Left ventricle myocardium inferior (tissue), 1 donor: ENCODE data around the gene RARS2. TPM values are rescaled to one million over a fixed set of nuclear protein-coding genes. Genes with fewer than 3 reads are reported as not detected.
"Not testable (repeated sequence)": the region's sequence is repeated elsewhere in the genome, so short reads cannot be mapped to it uniquely, and the experiment has no call there.

Experiments
- DNase-seq: peaks from one replicate; pipeline ENCODE4 v3.0.0-alpha.2; 2020
- H3K27ac ChIP-seq: fragments of 200-600 bp; replicated peaks from 2 replicates; pipeline ENCODE4 v1.8.0; 2021
- H3K27me3 ChIP-seq: fragments of 200-600 bp; 2 replicates; pipeline ENCODE4 v1.8.0; 2021; ENCODE audit warnings: low read depth
- H3K36me3 ChIP-seq: fragments of 200-600 bp; 2 replicates; pipeline ENCODE4 v1.8.0; 2021
- H3K4me1 ChIP-seq: fragments of 200-600 bp; 2 replicates; pipeline ENCODE4 v1.8.0; 2021
- H3K4me3 ChIP-seq: fragments of 200-600 bp; 2 replicates; pipeline ENCODE4 v1.8.0; 2021; ENCODE audit warnings: mild to moderate bottlenecking, moderate library complexity
- H3K9me3 ChIP-seq: fragments of 200-600 bp; replicated peaks from 2 replicates; pipeline ENCODE4 v1.8.0; 2021
- intact Hi-C: fragments of 100-400 bp; cut with micrococcal nuclease; formaldehyde crosslinking; loops from one replicate; pipeline ENCODE4 v1.11.0; 2022
- total RNA-seq: library from RNA; stranded (reverse); fragmentation: NEBNext Ultra II Directional; extraction: Animal tissue kit (Norgen Biotek cat#: 25700); gene quantifications from one replicate; pipeline ENCODE4 v1.2.1, GENCODE V29; 2021
- TF ChIP-seq, protein P1 (sequence below): fragments of 200-600 bp; IDR thresholded peaks from 2 replicates; pipeline ENCODE4 v1.8.0; 2021; ENCODE audit warnings: antibody characterized with exemption, mild to moderate bottlenecking, borderline replicate concordance
- donor health status: DM: no; HTN: yes; CAD: no; lungs with severe emphysema.

RARS2 gene
- total RNA-seq, 1 donor from 2014 or later, result 19.5 TPM

DNA sequence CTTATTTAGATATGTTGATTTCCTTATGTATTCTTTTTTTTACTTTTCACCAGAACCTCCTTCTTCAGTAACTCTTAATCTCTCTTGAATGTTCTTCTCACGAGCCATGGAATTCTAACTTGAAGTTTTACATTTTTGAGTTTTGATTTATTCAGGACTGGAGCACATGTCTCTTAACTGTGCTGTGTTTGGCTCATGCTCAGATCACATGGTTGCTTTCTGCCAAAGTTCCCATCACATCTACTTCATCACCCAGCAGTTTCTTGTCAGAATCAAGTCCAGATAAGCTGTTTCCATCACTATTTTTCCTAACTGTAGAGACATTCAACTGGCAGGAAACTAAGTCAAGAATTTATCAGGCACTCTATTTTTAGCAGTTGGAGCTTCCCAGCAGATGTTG is 85.3 kb downstream of the RARS2 start:
- Histone ChIP-seq H3K4me1 (peaks cover 11% of the 10 kb centered on the region), H3K9me3 (no peaks in the 10 kb centered on the region), H3K36me3 (peaks cover 57% of the 10 kb centered on the region), H3K4me3 (no peak overlapping the region), H3K27me3 (no peaks in the 10 kb centered on the region), H3K27ac (no peak overlapping the region)
- DNase-seq, result no peak
- intact Hi-C loops, result no loop called here
- TF ChIP-seq, protein P1, sequence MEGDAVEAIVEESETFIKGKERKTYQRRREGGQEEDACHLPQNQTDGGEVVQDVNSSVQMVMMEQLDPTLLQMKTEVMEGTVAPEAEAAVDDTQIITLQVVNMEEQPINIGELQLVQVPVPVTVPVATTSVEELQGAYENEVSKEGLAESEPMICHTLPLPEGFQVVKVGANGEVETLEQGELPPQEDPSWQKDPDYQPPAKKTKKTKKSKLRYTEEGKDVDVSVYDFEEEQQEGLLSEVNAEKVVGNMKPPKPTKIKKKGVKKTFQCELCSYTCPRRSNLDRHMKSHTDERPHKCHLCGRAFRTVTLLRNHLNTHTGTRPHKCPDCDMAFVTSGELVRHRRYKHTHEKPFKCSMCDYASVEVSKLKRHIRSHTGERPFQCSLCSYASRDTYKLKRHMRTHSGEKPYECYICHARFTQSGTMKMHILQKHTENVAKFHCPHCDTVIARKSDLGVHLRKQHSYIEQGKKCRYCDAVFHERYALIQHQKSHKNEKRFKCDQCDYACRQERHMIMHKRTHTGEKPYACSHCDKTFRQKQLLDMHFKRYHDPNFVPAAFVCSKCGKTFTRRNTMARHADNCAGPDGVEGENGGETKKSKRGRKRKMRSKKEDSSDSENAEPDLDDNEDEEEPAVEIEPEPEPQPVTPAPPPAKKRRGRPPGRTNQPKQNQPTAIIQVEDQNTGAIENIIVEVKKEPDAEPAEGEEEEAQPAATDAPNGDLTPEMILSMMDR, result no peak

DNA sequence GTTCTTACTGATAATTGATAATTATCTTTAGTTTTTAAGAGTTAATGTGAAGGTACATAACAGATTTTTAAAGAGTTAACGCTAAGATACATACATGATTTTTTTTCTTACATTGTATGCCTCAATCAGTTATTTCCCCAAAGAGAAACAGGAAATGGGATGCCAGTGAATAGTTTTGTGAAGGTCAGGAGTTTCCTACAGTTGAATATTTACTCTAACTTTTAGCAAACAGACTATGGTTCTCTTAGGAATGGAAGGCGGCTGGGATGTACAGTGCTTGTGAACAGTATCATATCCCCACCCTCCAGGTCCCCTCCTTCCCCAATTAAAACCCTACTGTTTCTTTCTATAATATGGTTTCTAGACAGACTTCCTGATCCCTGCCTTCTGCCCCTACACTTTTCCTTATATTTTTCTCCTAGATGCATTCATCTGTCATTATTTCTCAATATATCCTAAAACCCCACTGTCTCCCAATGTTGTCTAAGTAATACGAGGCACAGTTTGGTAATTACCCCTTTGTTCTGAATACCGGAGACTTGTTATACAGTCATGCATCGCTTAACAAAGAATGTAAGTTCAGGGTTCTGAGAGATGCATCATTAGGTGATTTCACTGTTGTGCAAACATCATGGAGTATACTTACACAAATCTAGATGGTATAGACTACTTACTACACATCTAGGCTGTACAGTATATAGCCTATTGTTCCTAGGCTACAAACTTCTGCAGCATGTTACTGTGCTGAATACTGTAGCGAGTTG is 87.8 kb downstream of the RARS2 start:
- H3K27me3 ChIP-seq, result no peaks in the 10 kb centered on the region
- H3K36me3 ChIP-seq, result peaks cover 45% of the 10 kb centered on the region
- DNase-seq, result no peak
- TF ChIP-seq, protein P1, result no peak
- intact Hi-C loops, result no loop called here
- no peak overlapping the region for H3K27ac ChIP-seq
- H3K4me1 ChIP-seq, result peaks cover 11% of the 10 kb centered on the region
- H3K9me3 ChIP-seq, result no peaks in the 10 kb centered on the region
- no peak overlapping the region for H3K4me3 ChIP-seq

DNA sequence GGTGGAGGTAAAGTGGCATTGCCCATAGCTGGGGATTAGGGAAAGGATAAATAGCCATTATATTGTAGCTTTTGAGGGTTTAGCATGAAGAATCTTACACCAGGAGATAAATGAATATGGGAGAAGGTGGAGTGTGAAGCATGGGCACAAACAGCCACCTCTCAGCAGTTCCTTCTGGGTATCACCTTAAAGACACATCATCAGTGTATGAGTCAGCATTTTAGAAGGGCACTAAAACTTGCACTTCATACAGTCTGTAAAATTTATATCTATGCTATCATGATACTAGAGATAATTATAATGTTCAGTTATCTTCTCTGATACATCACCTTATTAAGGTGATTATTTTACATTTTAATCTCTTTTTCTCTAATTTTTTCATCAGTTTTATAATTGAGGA is 91.7 kb downstream of the RARS2 start:
- H3K27ac ChIP-seq, result no peak overlapping the region
- no peaks in the 10 kb centered on the region for H3K27me3 ChIP-seq
- no peak for DNase-seq
- TF ChIP-seq, protein P1, result no peak
- H3K9me3 ChIP-seq, result no peaks in the 10 kb centered on the region
- intact Hi-C loops, result no loop called here
- H3K4me3 ChIP-seq, result no peak overlapping the region
- H3K4me1 ChIP-seq, result no peaks in the 10 kb centered on the region
- peaks cover 27% of the 10 kb centered on the region for H3K36me3 ChIP-seq

GRCh38 chr6:87494761-87495422 is 94.9 kb downstream of the RARS2 start:
- TF ChIP-seq, protein P1, result no peak
- Histone ChIP-seq H3K36me3 (peaks cover 15% of the 10 kb centered on the region), H3K27ac (no peak overlapping the region), H3K9me3 (no peaks in the 10 kb centered on the region), H3K27me3 (no peaks in the 10 kb centered on the region), H3K4me1 (no peaks in the 10 kb centered on the region), H3K4me3 (no peak overlapping the region)
- no peak for DNase-seq
- intact Hi-C loops, result no loop called here

GRCh38 chr6:87489326-87489725 is 100.5 kb downstream of the RARS2 start:
- not testable (repeated sequence) for DNase-seq, H3K4me1 ChIP-seq, H3K4me3 ChIP-seq

DNA sequence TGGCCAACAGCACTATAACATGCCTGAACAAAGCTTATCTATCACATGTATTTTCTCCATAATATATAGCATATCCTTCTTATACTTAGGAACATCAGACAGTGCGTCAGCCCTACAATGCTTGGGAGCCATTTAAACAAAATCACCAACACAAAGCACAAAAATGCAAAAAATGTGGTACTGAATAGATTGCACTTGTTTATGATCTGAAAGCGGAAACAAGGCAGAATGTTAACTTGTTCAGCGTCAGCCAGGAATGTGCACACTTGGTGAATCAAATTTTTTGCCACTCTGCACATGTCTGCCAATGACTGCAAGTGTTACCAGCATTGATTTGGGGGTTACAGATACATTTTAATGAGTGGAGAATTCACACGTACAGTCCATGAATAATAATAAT is 102.2 kb downstream of the RARS2 start:
- no peaks in the 10 kb centered on the region for H3K9me3 ChIP-seq
- TF ChIP-seq, protein P1, result no peak
- intact Hi-C loops, result no loop called here

More at GRCh38 chr6:87489326-87489725, 100.5 kb downstream of the RARS2 start:
- H3K27ac ChIP-seq, H3K36me3 ChIP-seq, H3K9me3 ChIP-seq, intact Hi-C loops, H3K27me3 ChIP-seq: not testable (repeated sequence)

More for the DNA sequence above, 102.2 kb downstream of the RARS2 start:
- Histone ChIP-seq H3K36me3 (peaks cover 8% of the 10 kb centered on the region), H3K27ac (no peak overlapping the region), H3K4me3 (no peak overlapping the region), H3K4me1 (peaks cover 5% of the 10 kb centered on the region), H3K27me3 (no peaks in the 10 kb centered on the region)
- no peak for DNase-seq
